Psoas muscle (tissue), 8 donors: Measurements from ENCODE around the gene MRS2. TPM values are rescaled to one million over a fixed set of nuclear protein-coding genes. Genes with fewer than 3 reads are reported as not detected.
"Not testable (repeated sequence)": the region's sequence is repeated elsewhere in the genome, so short reads cannot be mapped to it uniquely, and the experiment has no call there.

Source experiments
- ATAC-seq, 4 donors: fragments of 200-7000 bp; cut with Tn5 transposase; one replicate each; pipeline ENCODE4 v1.9.1; 2020; ENCODE audit warnings: moderate library complexity in 3 of 4, mild to moderate bottlenecking in 2 of 4
- DNase-seq, 2 donors: peaks; one replicate each; pipeline ENCODE4 v3.0.0-alpha.2; 2020
- H3K27ac ChIP-seq: fragments of 200-600 bp; one replicate; pipeline ENCODE4 v1.8.0; 2022
- H3K27me3 ChIP-seq, 3 donors: fragments of 200-600 bp in 1 of 3; one replicate each; pipeline versions ENCODE4 v1.6.1 to v1.8.0; 2013 to 2022; ENCODE audit warnings: low read length in 2 of 3, mild to moderate bottlenecking in 2 of 3, moderate library complexity in 1 of 3; ENCODE audit not compliant: insufficient read depth in 3 of 3
- H3K36me3 ChIP-seq, 2 donors: fragments of 200-600 bp in 1 of 2; one replicate each; pipeline versions ENCODE4 v1.6.1 to v1.8.0; 2013 to 2022; ENCODE audit warnings: low read depth in 1 of 2, mild to moderate bottlenecking in 1 of 2, moderate library complexity in 1 of 2; ENCODE audit not compliant: insufficient read depth in 1 of 2
- H3K4me1 ChIP-seq: fragments of 200-600 bp; one replicate; pipeline ENCODE4 v1.8.0; 2022
- H3K4me3 ChIP-seq: fragments of 200-600 bp; one replicate; pipeline ENCODE4 v1.8.0; 2022; ENCODE audit warnings: mild to moderate bottlenecking
- H3K9me3 ChIP-seq: fragments of 200-600 bp; one replicate; pipeline ENCODE4 v1.8.0; 2022
- WGBS, 3 donors: extraction: QIAGEN DNeasy Blood & Tissue Kit; methylation state at CpG; one replicate each; pipeline versions ENCODE4 v1.1.6 to v1.1.7; 2013; 5-methylcytosine and 5-hydroxymethylcytosine counted together
- intact Hi-C, 2 donors: fragments of 100-400 bp; cut with DNase I; formaldehyde crosslinking; loops; one replicate each; pipeline versions ENCODE4 v1.11.0 to v1.14.2; 2022
- polyA plus RNA-seq, 3 donors: library from polyadenylated mRNA; stranded (reverse); fragments of 200-250 nt; gene quantifications; one replicate each; pipeline ENCODE4 v1.2.3, GENCODE V29; 2013
- total RNA-seq, 4 donors: library from RNA; stranded (reverse); fragmentation: NEBNext Ultra II Directional in 2 of 4; extraction: Animal tissue kit (Norgen Biotek cat#: 25700) in 2 of 4; gene quantifications; one replicate each; pipeline versions ENCODE4 v1.2.1 to v1.2.4, GENCODE V29; 2021 to 2023
- TF ChIP-seq, protein P1 (sequence below): fragments of 200-600 bp; IDR thresholded peaks from one replicate; pipeline ENCODE4 v1.8.0; 2022; ENCODE audit warnings: antibody characterized with exemption
- donor health status: healthy with polysubstance abuse.
- donor health status: DM: no; HTN: no; CAD: no; lungs with moderate emphysema.
- donor health status: Bipolar disorder and iron deficiency.
- donor health status: healthy.
- donor health status: DM: yes; HTN: yes; CAD: no.
- donor health status: DM: no; HTN: no; CAD: no.
- donor health status: DM: no; HTN: no; CAD: no.
- donor health status: DM: yes; HTN: yes; CAD: no.

MRS2 gene
- total and polyA plus RNA-seq, 7 donors = 26.2 to 52.6 (median 33.4) TPM

- 75 to 91% (median 86%) methylated on average over 5 of the region's 5 CpGs for WGBS, 3 donors
- Histone ChIP-seq H3K4me1 (peaks cover 21% of the 10 kb centered on the region), H3K27ac (no peak overlapping the region), H3K4me3 (no peak overlapping the region), H3K9me3 (no peaks in the 10 kb centered on the region), H3K36me3 (peaks cover 4 to 57% of the 10 kb centered on the region in 2 donors), H3K27me3 (no peaks in the 10 kb centered on the region)
- ATAC-seq (no peak), DNase-seq (no peak)
- TF ChIP-seq, protein P1, sequence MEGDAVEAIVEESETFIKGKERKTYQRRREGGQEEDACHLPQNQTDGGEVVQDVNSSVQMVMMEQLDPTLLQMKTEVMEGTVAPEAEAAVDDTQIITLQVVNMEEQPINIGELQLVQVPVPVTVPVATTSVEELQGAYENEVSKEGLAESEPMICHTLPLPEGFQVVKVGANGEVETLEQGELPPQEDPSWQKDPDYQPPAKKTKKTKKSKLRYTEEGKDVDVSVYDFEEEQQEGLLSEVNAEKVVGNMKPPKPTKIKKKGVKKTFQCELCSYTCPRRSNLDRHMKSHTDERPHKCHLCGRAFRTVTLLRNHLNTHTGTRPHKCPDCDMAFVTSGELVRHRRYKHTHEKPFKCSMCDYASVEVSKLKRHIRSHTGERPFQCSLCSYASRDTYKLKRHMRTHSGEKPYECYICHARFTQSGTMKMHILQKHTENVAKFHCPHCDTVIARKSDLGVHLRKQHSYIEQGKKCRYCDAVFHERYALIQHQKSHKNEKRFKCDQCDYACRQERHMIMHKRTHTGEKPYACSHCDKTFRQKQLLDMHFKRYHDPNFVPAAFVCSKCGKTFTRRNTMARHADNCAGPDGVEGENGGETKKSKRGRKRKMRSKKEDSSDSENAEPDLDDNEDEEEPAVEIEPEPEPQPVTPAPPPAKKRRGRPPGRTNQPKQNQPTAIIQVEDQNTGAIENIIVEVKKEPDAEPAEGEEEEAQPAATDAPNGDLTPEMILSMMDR = no peak
- intact Hi-C loops = no loop called here
Measured at GRCh38 chr6:24405262-24405661, 2.5 kb downstream of the MRS2 start.

DNA sequence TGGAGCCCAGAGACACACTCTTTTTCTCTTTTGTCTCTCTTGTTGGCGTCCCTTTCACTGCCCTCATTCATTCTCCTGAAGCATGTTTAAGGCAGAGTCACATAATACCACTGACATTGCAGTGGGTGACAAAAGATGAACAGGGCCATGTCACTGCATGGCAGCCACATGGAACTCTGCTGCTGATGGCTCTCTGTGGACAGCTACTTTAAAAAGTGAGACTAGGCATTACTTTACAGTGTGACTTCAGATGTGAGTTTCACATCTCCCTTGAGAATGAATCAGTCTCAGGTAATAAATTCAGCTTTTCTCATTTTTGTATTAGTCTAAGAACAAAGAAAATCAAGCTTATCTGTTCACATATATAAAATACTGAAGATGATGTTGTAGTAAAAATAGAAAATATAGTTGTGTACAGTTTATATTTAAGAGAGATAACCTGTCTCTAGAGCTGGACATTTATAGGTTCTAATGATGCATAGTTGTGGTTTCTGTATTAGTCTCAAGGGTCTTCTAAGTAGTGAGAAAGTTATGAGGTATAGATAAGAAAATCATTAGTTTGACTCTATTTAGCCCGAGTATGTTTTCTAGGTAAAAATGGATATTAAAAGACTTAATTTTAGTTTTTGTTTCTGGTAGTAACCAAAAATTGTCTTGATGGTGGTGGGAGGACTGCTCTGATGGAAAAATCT lies 6.1 kb downstream of the MRS2 start:
- intact Hi-C loops = no loop called here
- Histone ChIP-seq H3K36me3 (peaks cover 7 to 92% of the 10 kb centered on the region in 2 donors), H3K27me3 (no peaks in the 10 kb centered on the region), H3K9me3 (no peaks in the 10 kb centered on the region), H3K4me3 (no peak overlapping the region), H3K27ac (no peak overlapping the region), H3K4me1 (peaks cover 16% of the 10 kb centered on the region)
- TF ChIP-seq, protein P1 = no peak
- DNase-seq (no peak), ATAC-seq (no peak)
- 81 to 91% (median 82%) methylated on average over 2 of the region's 2 CpGs for WGBS, 3 donors

- peaks cover 7 to 94% of the 10 kb centered on the region in 2 donors for H3K36me3 ChIP-seq
- WGBS, 3 donors = 91 to 95% (median 94%) methylated on average over 3 of the region's 3 CpGs
Measured at GRCh38 chr6:24410622-24411021, 7.9 kb downstream of the MRS2 start.

DNA sequence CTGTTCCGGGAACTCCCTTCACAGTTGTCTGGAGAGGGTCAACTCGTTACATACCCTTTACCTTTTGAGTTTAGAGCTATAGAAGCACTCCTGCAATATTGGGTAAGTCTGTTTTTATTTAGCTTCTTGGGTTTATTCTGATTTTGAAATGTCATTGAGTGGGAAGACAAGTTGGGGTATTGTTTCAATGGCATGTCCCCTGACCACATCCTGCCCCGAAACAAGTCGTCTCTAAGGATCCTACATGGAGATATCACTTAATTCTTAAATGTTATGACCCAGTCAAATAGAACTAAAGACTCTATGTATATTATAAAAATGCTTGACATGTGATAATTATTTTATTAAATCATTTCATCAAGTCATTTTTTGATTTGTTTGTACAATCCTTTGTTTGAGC lies 9.6 kb downstream of the MRS2 start:
- no peak overlapping the region for H3K27ac ChIP-seq

More at GRCh38 chr6:24410622-24411021, 7.9 kb downstream of the MRS2 start:
- Histone ChIP-seq H3K4me1 (peaks cover 7% of the 10 kb centered on the region), H3K4me3 (no peak overlapping the region), H3K9me3 (no peaks in the 10 kb centered on the region), H3K27me3 (no peaks in the 10 kb centered on the region), H3K27ac (no peak overlapping the region)
- intact Hi-C loops = no loop called here
- DNase-seq = no peak
- ATAC-seq = no peak
- TF ChIP-seq, protein P1 = no peak

GRCh38 chr6:24414531-24414930 lies 11.8 kb downstream of the MRS2 start:
- H3K27me3 ChIP-seq, H3K4me3 ChIP-seq, H3K9me3 ChIP-seq, intact Hi-C loops, DNase-seq, H3K4me1 ChIP-seq, H3K27ac ChIP-seq, ATAC-seq: not testable (repeated sequence)
- 93 to 97% (median 94%) methylated on average over 13 to 15 of the region's 15 CpGs for WGBS, 3 donors
- peaks cover 2 to 96% of the 10 kb centered on the region in 2 donors for H3K36me3 ChIP-seq

More for the DNA sequence above, 9.6 kb downstream of the MRS2 start:
- Histone ChIP-seq H3K9me3 (no peaks in the 10 kb centered on the region), H3K4me1 (peaks cover 6% of the 10 kb centered on the region), H3K27me3 (no peaks in the 10 kb centered on the region), H3K4me3 (no peak overlapping the region), H3K36me3 (peaks cover 7 to 96% of the 10 kb centered on the region in 2 donors)
- TF ChIP-seq, protein P1 = no peak
- ATAC-seq (no peak), DNase-seq (no peak)
- WGBS, 3 donors = 95 to 98% (median 96%) methylated on average over 4 of the region's 4 CpGs
- intact Hi-C loops = no loop called here
